PC-3 (cell line): ENCODE data around the gene TRAF5.

Source experiments
- EZH2 ChIP-seq: fragments of 300-600 bp; sonication (generic); IDR thresholded peaks from one replicate; pipeline ENCODE4 v1.6.1; 2017; ENCODE audit warnings: antibody characterized with exemption, mild to moderate bottlenecking, low read length; ENCODE audit not compliant: unreplicated experiment
- TF ChIP-seq, protein P1 (sequence below): fragments of 300-600 bp; sonication (generic); conservative IDR thresholded peaks from 2 replicates; pipeline ENCODE4 v1.5.1; 2017; ENCODE audit warnings: antibody characterized with exemption, low read depth, mild to moderate bottlenecking, low read length

- TF ChIP-seq, protein P1, sequence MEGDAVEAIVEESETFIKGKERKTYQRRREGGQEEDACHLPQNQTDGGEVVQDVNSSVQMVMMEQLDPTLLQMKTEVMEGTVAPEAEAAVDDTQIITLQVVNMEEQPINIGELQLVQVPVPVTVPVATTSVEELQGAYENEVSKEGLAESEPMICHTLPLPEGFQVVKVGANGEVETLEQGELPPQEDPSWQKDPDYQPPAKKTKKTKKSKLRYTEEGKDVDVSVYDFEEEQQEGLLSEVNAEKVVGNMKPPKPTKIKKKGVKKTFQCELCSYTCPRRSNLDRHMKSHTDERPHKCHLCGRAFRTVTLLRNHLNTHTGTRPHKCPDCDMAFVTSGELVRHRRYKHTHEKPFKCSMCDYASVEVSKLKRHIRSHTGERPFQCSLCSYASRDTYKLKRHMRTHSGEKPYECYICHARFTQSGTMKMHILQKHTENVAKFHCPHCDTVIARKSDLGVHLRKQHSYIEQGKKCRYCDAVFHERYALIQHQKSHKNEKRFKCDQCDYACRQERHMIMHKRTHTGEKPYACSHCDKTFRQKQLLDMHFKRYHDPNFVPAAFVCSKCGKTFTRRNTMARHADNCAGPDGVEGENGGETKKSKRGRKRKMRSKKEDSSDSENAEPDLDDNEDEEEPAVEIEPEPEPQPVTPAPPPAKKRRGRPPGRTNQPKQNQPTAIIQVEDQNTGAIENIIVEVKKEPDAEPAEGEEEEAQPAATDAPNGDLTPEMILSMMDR = no peak
- TF ChIP-seq EZH2 = no peak
These were observed 13.2 kb upstream of the TRAF5 start for GRCh38 chr1:211313392-211313791.
